Measurements from ENCODE around the gene PAK3.

The PAK3 gene

GRCh38 chrX:111083081-111083480 lies 12.9 kb upstream of the PAK3 start:
- no peak for DNase-seq
- no peaks in the 10 kb centered on the region for H3K9me3 ChIP-seq (ENCODE audit: control insufficient read depth, low read length)
- H2BK15ac ChIP-seq (ENCODE audit: low read depth, poor library complexity, severe bottlenecking): no peak overlapping the region
- H3K27ac ChIP-seq (ENCODE audit: low read length, poor library complexity, severe bottlenecking): no peak overlapping the region
- no peak overlapping the region for H3K14ac ChIP-seq (ENCODE audit: low read length in 2 of 2)
- no peak overlapping the region for H3K4ac ChIP-seq (ENCODE audit: low read depth in 1 of 2, low read length in 2 of 2)
- no peak overlapping the region for H3K4me2 ChIP-seq (ENCODE audit: low read length, poor library complexity, severe bottlenecking)
- H2AFZ ChIP-seq (ENCODE audit: low read depth, low read length): no peak overlapping the region
- no peak overlapping the region for H2BK5ac ChIP-seq (ENCODE audit: low read depth, low read length, poor library complexity, severe bottlenecking)
- no peaks in the 10 kb centered on the region for H3K79me1 ChIP-seq (replicated peaks; ENCODE audit: low read length, poor library complexity, severe bottlenecking)
- H3K27me3 ChIP-seq (ENCODE audit: control insufficient read depth in 1 of 2, insufficient read depth in 1 of 2, low read length in 2 of 2): peaks cover 0 to 43% of the 10 kb centered on the region in 2 experiments
- H3K4me1 ChIP-seq (ENCODE audit: control insufficient read depth, insufficient read depth, low read depth, low read length): no peaks in the 10 kb centered on the region
- H3K23ac ChIP-seq (ENCODE audit: low read length in 2 of 2): no peak overlapping the region
- no peak overlapping the region for H4K8ac ChIP-seq (ENCODE audit: low read length)
- H3K9ac ChIP-seq (ENCODE audit: low read length): no peak overlapping the region
- H2BK12ac ChIP-seq (ENCODE audit: low read length in 2 of 2): no peak overlapping the region
- no peak overlapping the region for H3K18ac ChIP-seq (ENCODE audit: low read depth in 1 of 2, low read length in 2 of 2)
- no peaks in the 10 kb centered on the region for H3K36me3 ChIP-seq (ENCODE audit: control insufficient read depth in 1 of 2, insufficient read depth in 2 of 2, low read depth in 1 of 2, low read length in 2 of 2)
- no peak overlapping the region for H2BK120ac ChIP-seq (ENCODE audit: low read depth, low read length)
- H3K4me3 ChIP-seq (ENCODE audit: insufficient read depth in 1 of 2, low read depth in 1 of 2, low read length in 2 of 2): no peak overlapping the region
- WGBS: no CpG with 5 or more reads among the region's 1 CpG
- H2AK5ac ChIP-seq (ENCODE audit: low read length, severe bottlenecking): no peak overlapping the region
- H4K91ac ChIP-seq (ENCODE audit: low read length): no peak overlapping the region

GRCh38 chrX:111086591-111087006 lies 9.4 kb upstream of the PAK3 start:
- no peak overlapping the region for H3K18ac ChIP-seq (ENCODE audit: low read depth in 1 of 2, low read length in 2 of 2)
- no peak overlapping the region for H4K91ac ChIP-seq (ENCODE audit: low read length)
- no peak overlapping the region for H2BK120ac ChIP-seq (ENCODE audit: low read depth, low read length)
- H2AFZ ChIP-seq (ENCODE audit: low read depth, low read length): no peak overlapping the region
- no peaks in the 10 kb centered on the region for H3K9me3 ChIP-seq (ENCODE audit: control insufficient read depth, low read length)
- WGBS: 43% methylated on average over 1 of the region's 6 CpGs
- no peak overlapping the region for H2BK5ac ChIP-seq (ENCODE audit: low read depth, low read length, poor library complexity, severe bottlenecking)
- no peaks in the 10 kb centered on the region for H3K36me3 ChIP-seq (ENCODE audit: control insufficient read depth in 1 of 2, insufficient read depth in 2 of 2, low read depth in 1 of 2, low read length in 2 of 2)
- no peak overlapping the region for H2AK5ac ChIP-seq (ENCODE audit: low read length, severe bottlenecking)
- no peak overlapping the region for H3K27ac ChIP-seq (ENCODE audit: low read length, poor library complexity, severe bottlenecking)
- no peak overlapping the region for H3K4ac ChIP-seq (ENCODE audit: low read depth in 1 of 2, low read length in 2 of 2)
- H3K23ac ChIP-seq (ENCODE audit: low read length in 2 of 2): no peak overlapping the region
- no peak overlapping the region for H2BK12ac ChIP-seq (ENCODE audit: low read length in 2 of 2)
- H3K9ac ChIP-seq (ENCODE audit: low read length): no peak overlapping the region
- DNase-seq: no peak
- no peak overlapping the region for H3K4me2 ChIP-seq (ENCODE audit: low read length, poor library complexity, severe bottlenecking)
- H3K79me1 ChIP-seq (replicated peaks; ENCODE audit: low read length, poor library complexity, severe bottlenecking): no peaks in the 10 kb centered on the region
- H3K4me3 ChIP-seq (ENCODE audit: insufficient read depth in 1 of 2, low read depth in 1 of 2, low read length in 2 of 2): no peak overlapping the region
- no peak overlapping the region for H3K14ac ChIP-seq (ENCODE audit: low read length in 2 of 2)
- peaks cover 3 to 68% of the 10 kb centered on the region in 2 experiments for H3K27me3 ChIP-seq (ENCODE audit: control insufficient read depth in 1 of 2, insufficient read depth in 1 of 2, low read length in 2 of 2)
- H2BK15ac ChIP-seq (ENCODE audit: low read depth, poor library complexity, severe bottlenecking): no peak overlapping the region
- no peaks in the 10 kb centered on the region for H3K4me1 ChIP-seq (ENCODE audit: control insufficient read depth, insufficient read depth, low read depth, low read length)
- no peak overlapping the region for H4K8ac ChIP-seq (ENCODE audit: low read length)

- H3K4me2 ChIP-seq (ENCODE audit: low read length, poor library complexity, severe bottlenecking): no peak overlapping the region
- H2AFZ ChIP-seq (ENCODE audit: low read depth, low read length): no peak overlapping the region
- 43% methylated on average over 1 of the region's 3 CpGs for WGBS
- no peaks in the 10 kb centered on the region for H3K79me1 ChIP-seq (replicated peaks; ENCODE audit: low read length, poor library complexity, severe bottlenecking)
- no peaks in the 10 kb centered on the region for H3K4me1 ChIP-seq (ENCODE audit: control insufficient read depth, insufficient read depth, low read depth, low read length)
- H3K9me3 ChIP-seq (ENCODE audit: control insufficient read depth, low read length): no peaks in the 10 kb centered on the region
- no peak overlapping the region for H2BK15ac ChIP-seq (ENCODE audit: low read depth, poor library complexity, severe bottlenecking)
- H3K27ac ChIP-seq (ENCODE audit: low read length, poor library complexity, severe bottlenecking): no peak overlapping the region
- peaks cover 4 to 76% of the 10 kb centered on the region in 2 experiments for H3K27me3 ChIP-seq (ENCODE audit: control insufficient read depth in 1 of 2, insufficient read depth in 1 of 2, low read length in 2 of 2)
- no peak overlapping the region for H3K14ac ChIP-seq (ENCODE audit: low read length in 2 of 2)
- H2BK12ac ChIP-seq (ENCODE audit: low read length in 2 of 2): no peak overlapping the region
- H4K8ac ChIP-seq (ENCODE audit: low read length): no peak overlapping the region
- H2BK5ac ChIP-seq (ENCODE audit: low read depth, low read length, poor library complexity, severe bottlenecking): no peak overlapping the region
- H2BK120ac ChIP-seq (ENCODE audit: low read depth, low read length): no peak overlapping the region
- H3K9ac ChIP-seq (ENCODE audit: low read length): no peak overlapping the region
- no peak overlapping the region for H3K4me3 ChIP-seq (ENCODE audit: insufficient read depth in 1 of 2, low read depth in 1 of 2, low read length in 2 of 2)
- no peak for DNase-seq
- H3K36me3 ChIP-seq (ENCODE audit: control insufficient read depth in 1 of 2, insufficient read depth in 2 of 2, low read depth in 1 of 2, low read length in 2 of 2): no peaks in the 10 kb centered on the region
- H2AK5ac ChIP-seq (ENCODE audit: low read length, severe bottlenecking): no peak overlapping the region
- no peak overlapping the region for H3K18ac ChIP-seq (ENCODE audit: low read depth in 1 of 2, low read length in 2 of 2)
- no peak overlapping the region for H4K91ac ChIP-seq (ENCODE audit: low read length)
- no peak overlapping the region for H3K23ac ChIP-seq (ENCODE audit: low read length in 2 of 2)
- H3K4ac ChIP-seq (ENCODE audit: low read depth in 1 of 2, low read length in 2 of 2): no peak overlapping the region
Observed at GRCh38 chrX:111088628-111089027, 7.4 kb upstream of the PAK3 start.

- Histone ChIP-seq H3K27me3 (ENCODE audit: control insufficient read depth in 1 of 2, insufficient read depth in 1 of 2, low read length in 2 of 2) (peaks cover 4 to 86% of the 10 kb centered on the region in 2 experiments), H3K9me3 (ENCODE audit: control insufficient read depth, low read length) (no peaks in the 10 kb centered on the region), H3K4me1 (ENCODE audit: control insufficient read depth, insufficient read depth, low read depth, low read length) (no peaks in the 10 kb centered on the region), H2BK120ac (ENCODE audit: low read depth, low read length) (no peak overlapping the region), H2AFZ (ENCODE audit: low read depth, low read length) (no peak overlapping the region), H3K4me3 (ENCODE audit: insufficient read depth in 1 of 2, low read depth in 1 of 2, low read length in 2 of 2) (no peak overlapping the region), H3K36me3 (ENCODE audit: control insufficient read depth in 1 of 2, insufficient read depth in 2 of 2, low read depth in 1 of 2, low read length in 2 of 2) (no peaks in the 10 kb centered on the region), H3K4me2 (ENCODE audit: low read length, poor library complexity, severe bottlenecking) (no peak overlapping the region), H3K23ac (ENCODE audit: low read length in 2 of 2) (no peak overlapping the region), H3K79me1 (replicated peaks; ENCODE audit: low read length, poor library complexity, severe bottlenecking) (no peaks in the 10 kb centered on the region), H3K9ac (ENCODE audit: low read length) (no peak overlapping the region), H2BK5ac (ENCODE audit: low read depth, low read length, poor library complexity, severe bottlenecking) (no peak overlapping the region), H2BK15ac (ENCODE audit: low read depth, poor library complexity, severe bottlenecking) (no peak overlapping the region), H4K8ac (ENCODE audit: low read length) (no peak overlapping the region), H3K27ac (ENCODE audit: low read length, poor library complexity, severe bottlenecking) (no peak overlapping the region), H3K18ac (ENCODE audit: low read depth in 1 of 2, low read length in 2 of 2) (no peak overlapping the region), H2BK12ac (ENCODE audit: low read length in 2 of 2) (no peak overlapping the region), H2AK5ac (ENCODE audit: low read length, severe bottlenecking) (no peak overlapping the region), H4K91ac (ENCODE audit: low read length) (no peak overlapping the region), H3K4ac (ENCODE audit: low read depth in 1 of 2, low read length in 2 of 2) (no peak overlapping the region), H3K14ac (ENCODE audit: low read length in 2 of 2) (no peak overlapping the region)
- 73% methylated on average over 3 of the region's 4 CpGs for WGBS
- DNase-seq: no peak
Observed at GRCh38 chrX:111090458-111090857, 5.5 kb upstream of the PAK3 start.
